GM12891 (cell line): Measurements from ENCODE around the gene ASB16.

ENCODE experiments used
- POLR2A ChIP-seq: IDR thresholded peaks from 2 replicates; pipeline ENCODE4 v1.6.1; 2011; ENCODE audit warnings: low read depth, low read length, control low read depth
- POLR2AphosphoS5 ChIP-seq: IDR thresholded peaks from 2 replicates; pipeline ENCODE4 v1.6.1; 2011; ENCODE audit warnings: low read depth, low read length, control low read depth
- POU2F2 ChIP-seq: IDR thresholded peaks from 2 replicates; pipeline ENCODE4 v1.6.1; 2011; ENCODE audit warnings: low read depth, mild to moderate bottlenecking, control low read depth, low read length, moderate library complexity

DNA sequence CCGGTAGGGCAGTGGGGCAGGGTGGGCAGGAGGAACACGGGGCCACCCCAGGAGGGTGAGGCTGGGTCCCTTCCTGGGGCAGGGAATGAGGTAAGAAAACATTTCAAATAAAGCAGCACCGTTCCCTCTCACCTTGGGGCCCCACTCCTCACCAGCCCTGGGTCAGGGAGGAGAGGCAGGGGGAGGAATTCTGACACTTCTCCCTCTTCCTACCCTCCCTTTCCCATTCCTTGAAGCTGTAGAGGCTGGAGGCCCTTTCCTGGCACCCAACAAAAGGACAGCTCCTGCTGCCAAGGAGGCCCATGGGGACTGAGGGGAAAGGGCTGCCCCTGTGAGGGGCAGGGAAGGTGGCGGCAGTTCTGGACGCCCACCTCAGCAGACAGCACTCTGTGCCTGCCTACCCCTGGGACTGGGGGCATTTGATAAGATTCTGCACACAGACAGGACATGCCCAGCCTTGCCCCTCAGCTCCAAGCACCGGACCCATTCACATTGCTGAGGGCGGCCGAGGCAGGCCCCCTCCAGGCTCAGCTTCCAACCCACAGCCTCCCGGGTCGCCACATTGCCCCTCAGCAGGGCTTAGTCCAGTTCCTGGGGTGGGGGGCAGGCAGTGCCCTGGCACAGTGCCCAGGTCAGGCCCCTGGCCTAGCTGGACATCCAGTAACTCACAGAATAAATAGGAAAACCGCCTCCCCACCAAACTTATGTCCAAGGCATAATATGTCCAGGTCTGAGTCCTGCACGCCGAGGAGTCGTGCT is 23.0 kb downstream of the ASB16 start:
- no peak for TF ChIP-seq POLR2A
- no peak for TF ChIP-seq POLR2AphosphoS5
- no peak for TF ChIP-seq POU2F2
